Muscle layer of colon (tissue), 2 donors: ENCODE results near the gene SLAMF9.
"Not testable (repeated sequence)": the region's sequence is repeated elsewhere in the genome, so short reads cannot be mapped to it uniquely, and the experiment has no call there.

Experiments used
- H3K27ac ChIP-seq: one replicate; pipeline ENCODE4 v1.7.0; 2013; ENCODE audit warnings: low read depth, mild to moderate bottlenecking, low read length, moderate library complexity
- H3K27me3 ChIP-seq, 2 donors: one replicate each; pipeline ENCODE4 v1.7.0; 2013; ENCODE audit warnings: low read length in 2 of 2, mild to moderate bottlenecking in 2 of 2; ENCODE audit not compliant: insufficient read depth in 2 of 2, control insufficient read depth in 1 of 2
- H3K36me3 ChIP-seq: one replicate; pipeline ENCODE4 v1.7.0; 2013; ENCODE audit warnings: mild to moderate bottlenecking, low read length; ENCODE audit not compliant: insufficient read depth
- H3K4me1 ChIP-seq: one replicate; pipeline ENCODE4 v1.7.0; 2013; ENCODE audit warnings: mild to moderate bottlenecking, low read length; ENCODE audit not compliant: insufficient read depth
- H3K4me3 ChIP-seq, 2 donors: one replicate each; pipeline ENCODE4 v1.7.0; 2013; ENCODE audit warnings: low read length in 2 of 2, low read depth in 1 of 2, mild to moderate bottlenecking in 1 of 2, moderate library complexity in 1 of 2
- H3K9ac ChIP-seq: one replicate; pipeline ENCODE4 v1.7.0; 2013; ENCODE audit warnings: low read length
- H3K9me3 ChIP-seq: one replicate; pipeline ENCODE4 v1.7.0; 2013; ENCODE audit warnings: mild to moderate bottlenecking, low read length
- donor health status: abdominal sarcoma.
- donor health status: Adenocarcinoma of cecum.

SLAMF9 gene

DNA sequence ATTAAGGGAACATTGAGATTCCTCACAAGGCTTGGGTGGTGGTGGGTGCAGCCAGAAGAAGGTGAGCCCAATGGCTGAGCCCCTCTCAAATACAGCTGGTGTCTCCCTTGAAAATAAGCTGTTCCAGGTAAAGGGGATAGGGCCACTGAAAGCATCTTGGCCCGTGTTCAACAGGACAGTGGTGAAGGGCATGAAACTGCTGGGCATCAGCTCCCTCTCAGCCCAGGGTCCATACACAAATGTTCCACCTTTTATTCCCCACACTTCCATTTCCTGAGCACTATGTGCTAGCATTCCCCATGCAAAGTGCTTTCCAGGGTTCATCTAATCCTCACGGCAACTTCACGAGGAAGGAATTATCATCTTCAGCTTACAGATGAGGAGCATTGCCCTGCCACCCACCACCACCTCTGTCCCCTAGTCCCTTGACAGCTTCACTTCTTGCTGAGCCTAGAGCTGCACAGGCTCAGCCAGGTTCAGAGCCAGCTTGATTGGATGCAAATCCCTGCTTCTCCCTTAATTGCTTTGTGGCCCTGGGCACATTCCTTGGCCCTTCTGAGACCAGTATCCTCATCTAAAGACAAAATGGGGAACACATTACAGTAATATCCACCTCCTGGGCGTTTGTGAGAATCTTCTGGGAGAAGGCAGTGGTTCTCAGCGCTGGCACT lies 38.3 kb downstream of the SLAMF9 start:
- H3K4me1 ChIP-seq, result peaks cover 8% of the 10 kb centered on the region
- H3K27ac ChIP-seq, result no peak overlapping the region
- no peak overlapping the region for H3K9ac ChIP-seq
- no peak overlapping the region for H3K4me3 ChIP-seq
- no peaks in the 10 kb centered on the region for H3K9me3 ChIP-seq
- peaks cover 31% of the 10 kb centered on the region for H3K36me3 ChIP-seq
- H3K27me3 ChIP-seq, result no peaks in the 10 kb centered on the region

DNA sequence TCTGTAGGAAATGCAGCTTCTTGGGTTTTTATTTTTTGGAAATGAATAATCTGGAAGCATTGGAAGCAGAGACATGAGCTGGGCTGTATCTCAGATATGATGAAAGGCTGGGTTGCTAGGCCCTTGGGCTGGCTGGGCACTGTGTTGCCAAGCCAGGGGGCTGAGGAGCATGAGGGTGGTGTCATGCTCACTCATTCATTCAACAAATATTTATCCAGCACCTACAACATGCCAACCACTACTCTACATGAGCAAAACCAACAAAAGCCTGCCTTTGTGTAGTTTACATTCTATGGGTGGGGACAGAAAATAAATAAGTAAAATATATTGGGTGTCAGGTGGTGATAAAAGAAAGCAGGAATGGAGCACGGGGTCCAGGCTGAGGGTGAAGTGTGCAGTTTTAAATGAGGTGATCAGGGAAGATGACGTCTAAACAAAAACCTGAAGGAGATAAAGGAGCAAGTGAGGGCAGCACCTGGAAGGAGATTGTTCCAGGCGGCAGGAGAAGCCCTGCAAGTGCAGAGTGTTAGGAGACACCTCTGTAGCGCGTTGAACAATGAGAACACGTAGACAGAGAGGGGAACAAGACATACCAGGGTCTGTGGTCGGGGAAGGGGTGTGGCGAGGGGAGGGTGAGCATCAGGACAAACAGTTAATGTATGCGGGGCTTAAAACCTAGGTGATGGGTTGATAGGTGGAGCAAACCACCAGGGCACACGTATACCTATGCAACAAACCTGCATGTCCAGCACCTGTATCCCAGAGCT lies 39.6 kb downstream of the SLAMF9 start:
- H3K36me3 ChIP-seq, result peaks cover 19% of the 10 kb centered on the region
- H3K9ac ChIP-seq, result no peak overlapping the region
- no peak overlapping the region for H3K27ac ChIP-seq
- peaks cover 12% of the 10 kb centered on the region for H3K4me1 ChIP-seq
- no peak overlapping the region for H3K4me3 ChIP-seq
- no peaks in the 10 kb centered on the region for H3K9me3 ChIP-seq
- H3K27me3 ChIP-seq, result no peaks in the 10 kb centered on the region

DNA sequence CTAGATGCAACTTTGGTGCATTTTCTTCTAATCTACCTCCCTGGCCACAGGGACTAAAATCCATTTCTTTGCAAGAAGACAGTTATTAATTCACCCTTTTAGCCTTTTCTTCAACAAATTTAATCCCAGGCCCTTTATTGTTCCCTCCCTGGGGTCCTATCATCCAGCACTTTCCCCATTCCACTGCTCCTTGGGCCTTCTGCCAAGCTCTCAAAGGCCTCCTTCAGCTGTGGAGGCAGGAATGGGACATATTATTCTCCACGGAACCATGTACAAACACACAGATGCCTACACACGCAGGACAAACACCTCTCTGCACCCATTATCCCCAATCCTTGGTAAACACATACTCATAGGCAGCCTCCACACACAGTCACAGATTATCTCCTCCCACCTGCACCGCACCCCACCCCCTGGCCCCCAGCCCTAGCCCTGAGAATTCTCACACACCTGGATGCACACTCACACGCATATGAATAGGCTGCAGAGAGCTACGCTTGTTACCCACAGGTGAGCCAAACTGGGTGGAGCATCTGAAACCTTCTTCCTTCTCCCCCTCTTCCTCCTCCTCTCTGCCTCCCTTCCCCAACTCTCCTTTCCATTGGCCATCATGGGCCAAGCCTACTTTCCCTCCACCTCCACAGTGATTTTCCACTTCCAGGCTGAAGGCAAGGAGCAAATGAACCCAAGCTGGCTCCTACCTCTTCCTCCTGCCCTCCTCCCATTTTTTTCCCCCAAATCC lies 40.4 kb downstream of the SLAMF9 start:
- Histone ChIP-seq H3K27ac (no peak overlapping the region), H3K4me1 (peaks cover 12% of the 10 kb centered on the region), H3K9ac (no peak overlapping the region), H3K27me3 (no peaks in the 10 kb centered on the region), H3K9me3 (no peaks in the 10 kb centered on the region), H3K36me3 (peaks cover 11% of the 10 kb centered on the region), H3K4me3 (no peak overlapping the region)

DNA sequence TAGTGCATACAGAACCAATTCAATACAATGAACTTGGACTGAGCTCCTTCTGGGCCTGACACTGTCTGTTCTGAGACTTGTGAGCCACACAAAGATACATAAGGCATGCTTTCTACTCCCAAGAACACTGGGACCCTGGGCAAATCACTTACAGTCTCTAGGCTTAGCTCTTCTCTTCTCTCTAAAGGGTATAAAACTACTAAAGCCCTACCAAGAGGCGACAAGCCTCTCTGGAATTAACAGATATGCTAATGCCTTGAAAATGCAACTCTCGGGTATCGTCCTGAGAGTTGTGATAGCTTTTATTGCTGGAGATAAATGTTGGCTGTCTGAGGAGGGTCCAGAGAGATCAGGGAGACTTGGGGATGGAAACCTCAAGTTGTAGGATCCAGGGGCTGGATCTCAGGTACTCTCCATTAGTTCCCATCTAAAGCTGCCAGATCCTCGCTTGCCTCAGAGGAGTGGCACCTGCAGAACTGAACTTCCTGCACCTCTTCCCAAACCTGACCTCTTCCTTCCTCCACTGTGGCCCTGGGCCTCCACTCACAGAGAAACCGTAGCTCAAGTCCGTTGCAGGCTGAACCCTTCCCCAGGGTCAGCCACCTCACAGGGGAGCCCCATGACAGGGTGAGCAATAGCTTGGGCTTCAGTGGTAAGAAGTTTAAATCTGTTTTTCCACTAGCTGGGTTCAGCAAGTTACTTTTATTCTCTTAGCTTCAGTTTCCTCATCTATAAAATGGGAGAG lies 42.5 kb downstream of the SLAMF9 start:
- Histone ChIP-seq H3K27me3 (no peaks in the 10 kb centered on the region), H3K4me1 (peaks cover 9% of the 10 kb centered on the region), H3K9ac (no peak overlapping the region)

DNA sequence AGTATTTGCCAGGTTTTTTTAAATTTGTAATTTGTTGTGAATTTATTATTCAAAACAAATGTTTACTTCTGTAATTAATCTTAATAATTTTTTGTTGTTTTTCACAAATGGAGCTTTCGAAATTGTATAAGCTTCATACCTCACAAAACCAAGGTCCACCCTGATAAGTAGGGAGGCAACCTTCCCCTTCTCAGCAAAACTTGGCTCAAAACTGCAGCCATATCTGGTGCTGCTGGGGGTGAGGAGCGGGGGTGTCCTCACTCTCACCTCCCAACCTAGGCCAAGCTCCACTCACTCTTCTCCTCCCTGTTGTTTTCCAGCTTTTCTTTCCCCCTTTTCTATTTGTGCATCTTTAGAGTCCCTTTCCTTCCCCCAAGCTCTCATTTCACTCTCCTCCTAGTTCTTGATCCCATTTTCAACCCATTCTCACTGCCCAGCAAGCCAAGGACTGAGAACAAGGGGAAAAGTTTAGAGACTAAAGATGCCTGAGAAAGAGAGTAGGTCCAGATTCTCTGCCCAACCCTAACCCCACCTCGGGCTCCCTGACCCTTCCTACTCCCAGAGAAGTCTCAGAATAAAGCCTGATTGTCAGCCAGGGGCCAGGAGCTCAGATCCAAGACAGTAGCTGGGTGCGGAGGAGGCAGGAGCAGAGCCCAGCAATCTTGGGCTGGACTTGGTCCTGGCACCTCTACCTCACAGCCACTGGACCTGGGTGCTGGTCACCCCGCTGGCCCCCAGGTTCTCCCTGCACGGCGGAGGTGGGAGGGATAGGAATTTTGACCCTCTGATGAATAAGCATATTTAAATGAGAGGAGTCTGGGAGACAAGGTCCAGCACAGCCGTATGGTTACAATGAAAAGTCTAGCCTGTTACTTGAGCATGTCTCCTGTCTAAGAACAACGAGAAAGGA lies 45.8 kb downstream of the SLAMF9 start:
- Histone ChIP-seq H3K36me3 (no peaks in the 10 kb centered on the region), H3K27me3 (no peaks in the 10 kb centered on the region), H3K9me3 (no peaks in the 10 kb centered on the region), H3K27ac (no peak overlapping the region), H3K9ac (no peak overlapping the region), H3K4me3 (no peak overlapping the region), H3K4me1 (peaks cover 4% of the 10 kb centered on the region)

More for the DNA sequence above, 42.5 kb downstream of the SLAMF9 start:
- Histone ChIP-seq H3K27ac (no peak overlapping the region), H3K36me3 (no peaks in the 10 kb centered on the region), H3K9me3 (no peaks in the 10 kb centered on the region), H3K4me3 (no peak overlapping the region)

DNA sequence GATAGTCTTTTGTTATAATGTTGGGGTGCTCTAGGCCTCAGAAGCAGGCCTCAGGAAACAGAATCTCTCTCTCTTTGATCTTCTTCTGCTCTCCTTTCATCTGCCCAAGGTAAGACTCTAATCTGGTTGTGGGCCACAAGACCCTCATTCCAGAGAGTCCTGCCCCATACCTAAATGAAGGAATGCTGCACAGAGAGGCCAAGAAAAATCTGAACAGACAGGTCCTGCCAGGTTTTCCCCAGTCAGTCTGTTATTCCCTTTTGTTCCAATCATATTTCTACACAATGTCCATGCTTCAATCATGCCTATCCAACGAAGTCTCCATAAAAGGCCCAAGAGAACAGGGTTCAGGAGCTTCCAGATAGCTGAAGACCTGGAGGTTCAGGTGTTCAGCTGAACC lies 47.1 kb downstream of the SLAMF9 start:
- no peaks in the 10 kb centered on the region for H3K27me3 ChIP-seq
- no peak overlapping the region for H3K9ac ChIP-seq
- no peak overlapping the region for H3K27ac ChIP-seq
- H3K4me3 ChIP-seq, result no peak overlapping the region
- peaks cover 4% of the 10 kb centered on the region for H3K4me1 ChIP-seq
- H3K36me3 ChIP-seq, result no peaks in the 10 kb centered on the region
- no peaks in the 10 kb centered on the region for H3K9me3 ChIP-seq

DNA sequence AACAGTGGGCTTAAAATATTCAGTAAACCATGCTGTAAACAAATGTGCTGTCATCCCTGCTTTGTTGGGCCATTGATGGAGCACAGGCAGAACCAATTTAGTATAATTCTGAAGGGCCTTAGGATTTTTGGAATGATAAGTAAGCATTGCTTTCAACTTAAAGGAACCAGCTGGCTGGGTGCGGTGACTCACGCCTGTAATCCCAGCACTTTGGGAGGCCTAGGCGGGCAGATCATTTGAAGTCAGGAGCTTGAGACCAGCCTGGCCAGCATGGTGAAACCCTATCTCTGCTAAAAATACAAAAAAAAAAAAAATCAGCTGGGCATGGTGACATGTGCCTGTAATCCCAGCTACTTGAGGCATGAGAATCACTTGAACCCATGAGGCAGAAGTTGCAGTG lies 50.0 kb downstream of the SLAMF9 start:
- not testable (repeated sequence) for H3K36me3 ChIP-seq, H3K4me1 ChIP-seq, H3K4me3 ChIP-seq, H3K9ac ChIP-seq, H3K27me3 ChIP-seq, H3K27ac ChIP-seq, H3K9me3 ChIP-seq

DNA sequence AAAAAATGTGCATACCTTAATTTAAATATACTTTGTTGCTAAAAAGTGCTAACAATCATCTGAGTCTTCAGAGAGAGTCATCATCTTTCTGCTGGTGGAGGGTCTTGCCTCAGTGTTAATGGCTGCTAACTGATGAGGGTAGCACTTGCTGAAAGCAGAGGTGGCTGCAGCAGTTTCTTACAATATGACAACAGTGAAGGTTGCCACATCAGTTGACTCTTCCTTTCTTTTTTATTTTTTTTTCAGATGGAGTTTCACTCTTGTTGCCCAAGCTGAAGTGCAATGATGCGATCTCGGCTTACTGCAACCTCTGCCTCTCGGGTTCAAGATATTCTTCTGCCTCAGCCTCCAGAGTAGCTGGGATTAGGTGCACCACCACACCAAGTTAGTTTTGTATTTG lies 51.5 kb downstream of the SLAMF9 start:
- no peaks in the 10 kb centered on the region for H3K27me3 ChIP-seq
- H3K9ac ChIP-seq, result no peak overlapping the region
- no peaks in the 10 kb centered on the region for H3K9me3 ChIP-seq
- H3K27ac ChIP-seq, result no peak overlapping the region
- H3K36me3 ChIP-seq, result no peaks in the 10 kb centered on the region
- H3K4me1 ChIP-seq, result peaks cover 3% of the 10 kb centered on the region
- H3K4me3 ChIP-seq, result no peak overlapping the region
